OCI-M2 (cell line): ENCODE data around the gene GPS1.
A peak's percentile ranks its signal among the peaks of the same experiment; 100 is the strongest.
"Not testable (repeated sequence)": the region's sequence is repeated elsewhere in the genome, so short reads cannot be mapped to it uniquely, and the experiment has no call there.

Experiments
- DNase-seq: peaks from one replicate; lab custom pipeline; 2025; ENCODE audit not compliant: unreplicated experiment; lab: John Stamatoyannopoulos, UW

The GPS1 gene

DNA sequence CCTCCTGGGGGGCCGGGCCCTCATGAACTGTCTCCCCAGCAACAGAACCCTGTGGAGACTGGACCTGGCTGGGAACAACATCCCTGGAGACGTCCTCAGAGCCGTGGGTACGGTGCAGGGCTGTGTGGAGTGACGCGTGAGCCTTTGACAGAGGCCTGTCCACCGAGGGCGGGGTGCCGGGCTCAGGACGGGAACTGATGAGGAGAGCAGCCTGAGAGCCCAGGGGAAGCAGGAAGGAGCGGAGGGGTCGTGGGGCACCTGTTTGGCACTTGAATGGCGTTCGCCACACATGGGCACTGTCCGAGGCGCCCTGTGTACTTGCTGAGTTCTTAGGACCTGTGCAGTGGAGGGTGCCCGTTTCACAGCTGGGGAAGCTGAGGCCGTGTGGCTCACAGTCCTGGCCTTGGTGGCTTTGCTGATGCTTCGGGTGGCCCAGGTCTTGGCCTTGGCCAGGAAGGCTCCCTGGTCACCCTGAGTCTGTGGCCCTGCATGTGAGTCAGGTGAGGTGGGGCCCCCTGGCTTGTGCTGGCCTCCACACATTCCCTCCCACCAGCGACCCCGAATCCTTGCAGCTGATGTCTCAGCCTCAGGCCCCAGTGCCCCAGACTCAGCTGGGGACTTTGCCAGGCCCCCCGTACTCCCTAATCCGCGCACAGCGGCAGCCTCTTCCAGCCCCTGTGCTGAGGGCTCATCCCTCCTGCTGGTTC lies 26.1 kb upstream of the GPS1 start:
- no peak for DNase-seq

DNA sequence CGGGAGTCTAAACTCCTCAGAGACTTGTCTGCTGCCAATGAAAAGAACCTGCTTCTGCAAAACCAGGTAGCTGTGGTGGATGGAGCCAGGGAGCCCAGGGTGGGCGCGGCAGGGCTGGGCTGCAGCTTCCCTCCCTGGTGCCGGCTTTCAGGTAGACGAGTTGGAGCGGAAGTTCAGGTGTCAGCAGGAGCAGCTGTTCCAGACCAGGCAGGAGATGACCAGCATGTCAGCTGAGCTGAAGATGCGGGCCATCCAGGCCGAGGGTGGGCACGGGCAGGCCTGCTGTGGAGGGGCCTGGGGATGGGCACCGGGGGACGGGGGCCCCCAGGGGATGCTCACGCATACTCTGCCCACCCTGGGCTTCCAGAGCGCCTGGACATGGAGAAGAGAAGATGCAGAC lies 23.5 kb upstream of the GPS1 start:
- no peak for DNase-seq

DNA sequence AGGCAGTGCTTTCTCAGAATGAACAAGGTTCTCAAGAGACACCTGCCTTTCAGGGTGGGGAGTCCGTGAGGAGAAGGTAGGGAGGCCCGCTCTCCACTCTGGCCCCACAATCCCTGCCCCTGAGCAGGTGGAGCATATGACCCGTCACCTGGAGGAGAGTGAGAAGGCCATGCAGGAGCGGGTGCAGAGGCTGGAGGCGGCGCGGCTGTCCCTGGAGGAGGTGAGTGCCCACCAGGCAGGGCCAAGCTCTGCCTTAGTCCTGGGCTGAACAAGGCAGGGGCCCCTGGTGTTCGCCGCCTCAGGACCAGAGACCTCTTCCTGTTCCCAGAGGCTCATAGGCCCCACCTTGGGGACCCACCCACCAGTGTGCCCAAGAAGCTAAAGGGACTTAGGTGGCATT lies 22.7 kb upstream of the GPS1 start:
- no peak for DNase-seq

DNA sequence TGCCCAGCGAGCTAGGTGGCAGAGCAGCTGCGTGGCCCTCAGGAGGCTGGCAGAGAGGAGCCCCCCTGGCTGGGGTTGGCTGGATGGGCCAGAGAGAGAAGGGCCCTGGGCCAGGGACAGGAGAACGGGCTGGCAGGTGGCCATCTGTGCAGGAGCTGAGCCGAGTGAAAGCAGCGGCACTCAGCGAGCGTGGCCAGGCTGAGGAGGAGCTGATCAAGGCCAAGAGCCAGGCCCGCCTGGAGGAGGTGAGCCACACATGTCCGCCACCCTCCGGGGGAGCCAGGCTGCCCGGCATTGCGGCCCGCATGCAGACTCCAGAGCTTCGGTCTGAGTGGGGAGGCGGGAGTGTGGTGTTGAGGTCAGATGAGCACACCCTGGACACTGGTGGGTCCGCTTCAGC lies 22.3 kb upstream of the GPS1 start:
- no peak for DNase-seq

DNA sequence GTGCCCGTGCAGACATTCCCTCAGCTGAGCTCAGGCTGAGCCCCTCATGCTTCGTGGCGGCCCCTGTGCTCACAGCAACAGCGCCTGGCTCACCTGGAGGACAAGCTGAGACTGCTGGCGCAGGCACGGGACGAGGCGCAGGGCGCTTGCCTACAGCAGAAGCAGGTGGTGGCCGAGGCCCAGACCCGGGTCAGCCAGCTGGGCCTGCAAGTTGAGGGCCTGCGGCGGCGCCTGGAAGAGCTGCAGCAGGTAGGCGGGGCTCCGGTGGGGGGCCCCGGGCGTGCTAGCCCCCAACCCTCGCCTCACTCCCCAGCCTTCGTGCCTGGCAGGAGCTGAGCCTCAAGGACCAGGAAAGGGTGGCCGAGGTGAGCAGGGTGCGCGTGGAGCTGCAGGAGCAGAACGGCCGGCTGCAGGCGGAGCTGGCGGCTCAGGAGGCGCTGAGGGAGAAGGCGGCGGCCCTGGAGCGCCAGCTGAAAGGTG lies 21.7 kb upstream of the GPS1 start:
- DNase-seq = no peak

DNA sequence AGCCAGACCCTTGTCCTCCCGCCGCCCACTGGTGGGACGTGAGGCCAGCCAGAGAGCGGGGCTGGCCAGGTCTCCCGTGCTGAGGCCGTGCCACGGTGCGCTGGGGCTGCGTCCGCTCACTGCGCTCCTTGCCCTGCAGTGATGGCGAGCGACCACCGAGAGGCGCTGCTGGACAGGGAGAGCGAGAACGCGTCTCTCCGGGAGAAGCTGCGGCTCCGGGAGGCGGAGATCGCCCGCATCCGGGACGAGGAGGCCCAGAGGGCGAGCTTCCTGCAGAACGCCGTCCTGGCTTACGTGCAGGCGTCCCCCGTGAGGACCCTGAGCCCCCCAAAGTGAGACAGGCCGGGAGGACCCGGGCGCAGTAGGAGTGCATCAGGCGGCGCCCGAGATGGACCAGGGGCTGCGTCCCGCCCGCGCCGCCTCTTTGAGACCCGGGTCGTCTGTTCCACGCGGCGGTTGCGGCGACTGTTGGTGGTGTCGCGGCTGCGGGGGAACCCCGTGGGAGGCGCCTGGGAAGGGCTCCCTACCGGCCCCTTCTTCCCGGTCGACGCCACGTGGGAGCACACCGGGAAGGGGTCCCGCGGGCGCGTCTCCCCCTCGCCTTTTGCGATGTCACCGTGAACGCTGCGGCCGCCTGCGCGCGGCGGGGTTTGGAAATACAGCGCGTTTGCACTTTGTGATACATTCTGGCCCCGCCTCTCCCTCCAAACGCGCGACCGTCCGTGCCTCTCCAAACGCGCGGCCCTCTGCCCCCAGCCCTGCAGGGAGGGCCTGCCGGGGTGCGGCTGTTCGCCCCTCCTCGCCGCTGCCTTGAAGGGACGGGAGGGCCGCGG lies 21.0 kb upstream of the GPS1 start:
- DNase-seq = no peak

DNA sequence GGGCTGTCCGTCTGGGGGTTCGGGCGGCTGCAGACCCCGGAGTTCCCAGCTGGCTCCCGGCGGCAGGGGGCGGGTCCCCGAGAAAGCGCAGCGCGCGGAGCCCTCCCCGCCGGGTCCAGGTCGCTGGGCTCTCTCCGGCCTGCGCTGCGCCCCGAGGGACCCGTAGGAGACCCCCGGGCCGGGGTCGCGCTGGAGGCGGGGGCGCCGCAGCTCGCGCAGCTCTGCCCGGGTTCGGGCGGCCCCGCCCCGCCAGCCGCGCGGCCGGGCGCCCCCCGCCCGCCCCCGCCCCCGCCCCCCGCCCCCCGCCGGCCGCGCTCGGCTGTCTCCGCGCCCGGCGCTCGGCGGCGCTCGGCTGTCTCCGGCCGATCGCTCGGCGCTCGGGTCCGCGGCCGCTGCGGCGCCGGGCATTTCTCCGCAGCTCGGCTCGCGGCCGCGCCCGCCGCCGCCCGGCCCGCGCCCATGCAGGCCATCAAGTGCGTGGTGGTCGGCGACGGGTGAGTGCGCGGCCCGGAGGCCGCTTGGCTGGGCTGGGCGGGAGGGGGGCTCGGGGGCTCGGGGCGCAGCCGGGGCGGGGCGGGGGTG lies 20.3 kb upstream of the GPS1 start, which contains the start of gene RAC3:
RAC3 (plus strand) TSS at position 376 of the 582 bp plus-strand sequence; CDS start at position 460, 84 bp downstream.
- no peak for DNase-seq

DNA sequence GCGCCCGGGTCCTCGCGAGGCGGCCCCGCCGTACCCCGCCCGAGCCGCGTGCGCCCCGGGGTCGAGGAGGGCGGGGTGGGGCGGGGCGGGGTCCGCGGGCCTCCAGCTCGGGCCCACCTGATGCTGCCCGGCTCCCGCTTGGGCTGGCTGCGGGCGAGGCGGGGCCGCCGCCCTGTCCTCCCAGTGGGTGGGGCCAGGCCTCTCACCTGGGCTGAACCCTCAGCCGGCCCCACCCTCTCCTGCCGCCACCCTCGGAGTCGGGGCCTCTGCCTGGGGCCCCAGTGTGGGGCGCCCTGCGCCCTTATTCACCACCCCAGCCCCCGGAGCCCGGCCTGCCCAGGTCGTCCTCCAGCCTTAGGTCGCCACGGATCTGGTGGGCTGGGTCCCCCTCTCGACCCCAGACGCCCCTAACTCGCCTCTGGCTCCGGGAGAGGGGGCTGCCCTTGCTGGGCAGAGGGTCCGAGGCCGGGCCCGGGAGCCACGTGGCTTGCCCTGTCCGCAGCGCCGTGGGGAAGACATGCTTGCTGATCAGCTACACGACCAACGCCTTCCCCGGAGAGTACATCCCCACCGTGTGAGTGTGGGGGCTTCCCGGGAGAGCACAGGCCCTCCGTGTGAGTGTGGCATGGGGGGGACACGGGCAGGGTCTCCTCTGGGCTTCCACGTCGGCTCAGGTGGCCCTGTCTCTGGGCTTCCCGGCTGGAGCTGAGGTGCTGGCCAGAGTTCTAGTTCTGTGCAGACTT lies 19.6 kb upstream of the GPS1 start:
- no peak for DNase-seq

DNA sequence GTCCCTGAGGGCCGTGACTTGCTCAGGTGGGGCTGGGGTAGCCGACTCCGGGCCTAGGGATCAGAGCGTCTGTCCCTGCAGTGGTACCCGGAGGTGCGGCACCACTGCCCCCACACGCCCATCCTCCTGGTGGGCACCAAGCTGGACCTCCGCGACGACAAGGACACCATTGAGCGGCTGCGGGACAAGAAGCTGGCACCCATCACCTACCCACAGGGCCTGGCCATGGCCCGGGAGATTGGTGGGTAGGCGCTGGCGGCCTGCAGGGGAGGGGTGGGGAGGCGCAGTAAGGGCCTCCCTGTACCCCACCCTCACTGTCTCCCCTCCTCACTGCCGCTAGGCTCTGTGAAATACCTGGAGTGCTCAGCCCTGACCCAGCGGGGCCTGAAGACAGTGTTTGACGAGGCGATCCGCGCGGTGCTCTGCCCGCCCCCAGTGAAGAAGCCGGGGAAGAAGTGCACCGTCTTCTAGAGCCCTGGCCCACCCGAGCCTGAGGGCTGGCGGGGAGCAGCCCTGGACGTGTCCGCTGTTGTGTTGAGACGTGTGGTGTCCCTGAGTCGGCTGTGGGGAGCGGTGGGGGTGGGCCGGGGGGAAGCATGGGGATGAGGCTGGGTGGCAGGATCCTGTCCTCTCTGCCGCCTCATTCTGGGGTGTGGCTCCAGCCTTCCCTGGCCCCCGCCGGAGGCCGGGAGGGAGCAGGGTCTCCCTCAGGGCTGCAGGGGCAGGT lies 18.2 kb upstream of the GPS1 start:
- DNase-seq = no peak

DNA sequence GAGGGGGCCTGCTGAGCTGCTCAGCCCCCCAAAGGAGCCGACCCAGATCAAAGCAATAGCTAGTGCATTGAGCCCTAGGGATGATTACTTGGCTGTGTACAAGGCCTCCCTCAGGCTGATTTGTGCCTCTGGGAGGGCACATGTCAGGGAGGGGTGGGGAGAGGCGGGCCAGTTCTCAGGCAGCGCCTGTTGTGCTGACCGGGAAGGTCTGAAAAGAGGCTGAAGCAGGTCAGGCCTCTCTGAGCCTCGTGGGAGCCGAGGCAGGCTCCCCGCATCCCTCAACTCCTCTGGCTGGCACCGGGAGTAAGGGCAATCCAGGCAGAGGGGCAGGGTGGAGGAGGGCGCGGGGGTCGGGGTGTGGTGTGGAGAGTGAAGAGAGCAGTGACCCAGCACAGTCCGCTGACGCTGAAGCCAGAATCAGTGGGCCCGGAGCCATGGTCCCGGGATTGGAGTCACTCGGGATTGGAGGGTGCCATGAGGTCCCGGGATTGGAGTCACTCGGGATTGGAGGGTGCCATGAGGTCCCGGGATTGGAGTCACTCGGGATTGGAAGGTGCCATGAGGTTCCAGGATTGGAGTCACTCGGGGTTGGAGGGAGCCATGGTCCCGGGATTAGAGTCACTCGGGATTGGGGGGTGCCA lies 17.2 kb upstream of the GPS1 start:
- DNase-seq = no peak

DNA sequence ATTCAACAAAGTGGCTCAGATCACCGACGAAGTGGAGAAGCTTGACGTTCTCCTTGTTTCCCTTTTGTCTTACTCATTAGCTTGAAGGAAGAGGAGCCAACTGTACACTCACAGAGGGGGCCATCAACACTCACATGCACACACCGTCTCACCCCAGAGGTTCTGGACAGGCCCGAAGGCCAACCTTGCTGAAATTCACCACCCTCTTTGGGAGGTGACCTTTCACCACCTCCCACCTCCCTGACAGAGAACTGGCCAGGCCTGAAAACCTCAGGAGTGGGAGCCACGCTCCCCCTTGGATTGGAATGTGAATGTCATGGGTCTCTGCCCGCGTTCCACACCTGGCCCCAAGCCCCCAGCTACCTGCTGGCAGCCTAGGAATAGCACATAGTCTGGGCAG lies 16.2 kb upstream of the GPS1 start:
- no peak for DNase-seq

DNA sequence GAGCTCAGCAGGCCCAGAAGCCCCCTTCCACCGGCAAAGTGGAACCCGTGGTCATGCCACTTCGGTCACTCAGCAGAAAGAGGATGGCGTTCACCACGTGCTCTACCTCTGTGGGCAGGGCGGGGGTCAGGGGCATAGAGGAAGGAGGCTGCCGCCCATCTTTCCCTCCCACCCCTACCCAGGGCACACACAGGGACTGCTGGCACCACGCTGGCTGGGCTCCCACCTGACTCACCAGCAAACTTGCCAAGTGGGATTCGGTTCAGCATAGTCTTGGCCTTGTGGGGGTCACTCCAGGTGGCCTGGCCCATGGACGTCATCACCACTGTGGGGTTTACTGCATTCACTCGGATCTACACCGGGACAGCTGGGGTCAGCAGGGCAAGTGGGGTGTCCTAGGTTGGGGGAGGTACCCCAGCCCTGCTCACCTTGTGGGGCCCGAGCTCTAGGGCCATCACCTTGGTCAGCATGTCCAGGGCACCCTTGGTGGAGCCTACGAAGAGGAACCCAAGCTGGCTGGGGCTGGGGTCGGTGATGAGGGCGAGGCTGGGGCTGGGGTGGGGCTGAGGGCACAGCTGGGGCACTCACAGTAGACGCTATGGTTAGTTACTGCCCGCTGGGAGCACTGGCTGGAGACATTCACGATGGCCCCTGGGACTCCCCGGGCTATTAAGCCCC lies 15.6 kb upstream of the GPS1 start:
- no peak for DNase-seq

DNA sequence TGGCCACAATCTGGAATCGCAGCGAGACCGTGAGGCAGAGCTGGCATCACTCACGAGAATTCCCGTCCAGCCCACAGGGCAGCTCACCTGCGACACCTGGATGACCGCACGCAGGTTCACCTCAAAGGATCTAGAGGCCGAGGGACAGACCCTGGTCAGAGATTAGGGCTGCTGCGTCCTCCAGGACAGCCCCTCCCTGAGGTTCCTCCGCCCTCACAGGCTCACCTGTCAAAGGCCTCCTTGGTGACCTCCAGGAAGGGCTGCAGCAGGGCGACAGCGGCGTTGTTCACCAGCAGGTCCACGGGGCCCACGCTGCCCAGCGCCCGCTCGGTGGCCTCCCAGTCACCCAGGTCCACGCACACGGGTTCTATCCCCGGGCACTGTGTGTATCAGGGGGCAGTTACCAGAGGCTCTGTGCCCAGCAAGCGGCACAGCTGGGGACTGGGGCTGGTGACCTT lies 15.0 kb upstream of the GPS1 start:
- no peak for DNase-seq

DNA sequence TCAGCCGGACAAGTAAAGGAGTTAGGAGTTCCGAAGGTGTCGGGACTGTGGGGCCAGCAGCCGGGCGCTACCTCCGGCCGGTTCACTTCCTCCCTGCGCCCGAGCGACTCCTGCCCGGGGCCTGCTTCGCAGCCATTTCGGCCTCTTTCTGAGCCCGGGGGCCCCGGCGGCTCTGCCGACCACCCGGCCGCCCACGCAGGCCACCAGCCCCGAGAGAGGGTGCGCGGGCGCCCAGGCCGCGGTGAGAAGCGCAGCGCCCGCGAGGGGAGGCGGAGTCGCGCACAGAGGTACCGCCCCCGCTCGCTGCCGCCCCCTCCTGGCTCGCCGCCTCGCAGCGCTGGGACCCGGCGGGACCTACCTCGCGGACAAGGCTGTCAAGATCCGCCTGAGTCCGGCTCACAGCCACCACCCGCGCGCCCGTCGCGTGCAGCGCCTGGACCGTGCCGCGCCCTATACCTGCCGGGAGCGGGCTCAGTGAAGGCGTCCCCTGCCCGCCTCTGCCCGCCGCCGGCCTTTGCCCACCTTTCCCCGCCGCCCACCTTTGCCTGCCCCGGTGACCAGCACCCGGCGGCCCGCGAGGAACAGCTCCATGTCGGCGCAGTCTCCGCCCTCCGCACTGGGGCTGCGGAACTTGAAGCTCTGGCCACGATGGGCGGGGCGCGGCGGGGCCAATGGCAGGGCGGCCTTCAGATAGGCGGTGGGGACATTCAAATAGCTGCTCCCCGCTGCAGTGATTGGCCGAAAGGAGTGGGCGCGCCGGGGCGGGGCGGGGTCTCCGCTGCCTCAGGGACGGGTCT lies 14.4 kb upstream of the GPS1 start, which contains the start of gene DCXR:
DCXR (minus strand) TSS at position 606 of the 797 bp plus-strand sequence; CDS start at position 591, 15 bp downstream.
- peak; percentile 72 for DNase-seq

DNA sequence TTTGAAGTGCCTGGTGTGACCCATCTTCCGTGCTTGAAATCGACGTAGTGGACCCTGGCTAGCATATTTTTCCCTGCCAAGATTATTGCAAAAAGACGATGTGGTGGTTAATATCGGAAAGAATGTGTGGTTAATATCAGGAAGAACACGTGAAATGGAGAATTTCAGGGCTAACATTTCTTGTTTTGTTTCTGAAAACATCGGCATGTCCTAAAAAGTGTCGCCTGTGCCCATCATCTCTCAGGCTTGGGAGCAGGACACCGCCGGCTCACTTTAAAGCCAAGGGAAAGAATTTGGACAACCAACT lies 13.9 kb upstream of the GPS1 start:
- no peak for DNase-seq

DNA sequence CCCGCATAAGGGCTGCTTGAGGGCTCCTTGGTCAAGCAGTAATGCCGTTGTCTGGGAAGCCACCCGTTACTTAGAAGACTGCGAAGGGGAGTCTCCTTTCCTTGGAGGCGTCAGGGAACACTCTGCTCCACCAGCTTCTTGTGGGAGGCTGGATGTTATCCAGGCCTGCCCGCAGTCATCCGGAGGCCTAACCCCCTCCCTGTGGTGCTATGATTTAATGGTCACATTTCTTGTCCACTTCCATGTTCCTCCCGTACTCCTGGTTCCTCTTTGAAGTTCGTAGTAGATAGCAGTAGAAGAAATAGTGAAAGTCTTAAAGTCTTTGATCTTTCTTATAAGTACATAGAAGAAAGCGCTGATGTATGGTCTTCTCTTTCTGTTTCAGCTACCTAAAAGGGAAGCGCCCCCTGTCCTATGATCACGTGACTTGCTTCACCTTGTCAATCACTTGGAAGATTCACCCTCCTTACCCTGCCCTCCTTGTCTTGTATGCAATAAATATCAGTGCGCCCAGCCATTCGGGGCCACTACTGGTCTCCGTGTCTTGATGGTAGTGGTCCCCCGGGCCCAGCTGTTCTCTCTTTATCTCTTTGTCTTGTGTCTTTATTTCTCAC lies 12.8 kb upstream of the GPS1 start:
- DNase-seq = not testable (repeated sequence)

DNA sequence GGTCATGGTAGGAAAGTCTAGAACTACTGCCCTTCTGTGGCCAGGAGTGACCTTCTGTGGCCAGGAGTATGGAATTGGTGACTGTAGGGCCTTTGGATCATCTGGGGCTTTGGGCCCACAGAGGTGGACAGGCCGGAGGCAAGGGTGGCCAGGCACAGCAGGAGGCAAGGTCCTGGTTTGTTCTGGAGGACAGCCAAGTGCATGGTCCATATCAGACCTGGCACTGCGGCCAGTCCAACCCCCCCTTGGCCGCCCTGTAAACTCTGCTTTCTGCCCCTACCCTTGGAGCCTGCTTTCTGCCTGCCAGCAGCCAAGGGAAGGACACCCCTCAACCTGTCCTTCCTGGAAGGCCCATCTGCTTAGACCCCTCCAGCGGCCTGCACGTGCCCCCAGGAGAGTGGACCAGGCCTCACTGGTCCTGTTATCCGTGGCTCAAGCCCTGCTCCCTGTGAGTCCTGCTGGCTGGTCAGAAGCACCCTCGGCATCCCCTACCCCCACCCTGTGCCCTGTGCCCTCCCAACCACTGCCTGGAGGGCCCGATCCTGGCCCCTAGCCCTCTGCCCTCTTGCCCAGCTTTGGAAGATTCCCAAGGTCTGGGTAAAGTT lies 11.9 kb upstream of the GPS1 start:
- no peak for DNase-seq
